HEK293 (cell line): ENCODE measurements around the gene MYBBP1A.

ENCODE experiments used
- EGR2 ChIP-seq: fragments of 450-650 bp; formaldehyde crosslinking; IDR thresholded peaks from 2 replicates; pipeline ENCODE4 v1.5.1; 2016; ENCODE audit warnings: low read depth, missing biosample characterization, missing genetic modification characterization
- GLIS1 ChIP-seq: fragments of 450-650 bp; formaldehyde crosslinking; IDR thresholded peaks from 2 replicates; pipeline ENCODE4 v1.5.1; 2016; ENCODE audit warnings: missing biosample characterization, missing genetic modification characterization
- OSR2 ChIP-seq: fragments of 450-650 bp; formaldehyde crosslinking; IDR thresholded peaks from 2 replicates; pipeline ENCODE4 v1.5.1; 2016; ENCODE audit warnings: missing biosample characterization, missing genetic modification characterization
- PATZ1 ChIP-seq: fragments of 450-650 bp; formaldehyde crosslinking; IDR thresholded peaks from 2 replicates; pipeline ENCODE4 v1.5.1; 2016; ENCODE audit warnings: missing biosample characterization, missing genetic modification characterization
- SETDB1 ChIP-seq: IDR thresholded peaks from one replicate; pipeline ENCODE4 v1.6.1; 2017; ENCODE audit warnings: mild to moderate bottlenecking, low read length, moderate library complexity, mixed read lengths; ENCODE audit not compliant: insufficient read length
- YY2 ChIP-seq: fragments of 450-650 bp; formaldehyde crosslinking; IDR thresholded peaks from 2 replicates; pipeline ENCODE4 v1.5.1; 2016; ENCODE audit warnings: missing biosample characterization, missing genetic modification characterization
- ZBTB7A ChIP-seq: fragments of 450-650 bp; formaldehyde crosslinking; IDR thresholded peaks from 2 replicates; pipeline ENCODE4 v1.5.1; 2016; ENCODE audit warnings: low read depth, missing biosample characterization, missing genetic modification characterization
- ZEB2 ChIP-seq: fragments of 450-650 bp; formaldehyde crosslinking; IDR thresholded peaks from 2 replicates; pipeline ENCODE4 v1.5.1; 2016; ENCODE audit warnings: missing biosample characterization, missing genetic modification characterization
- ZFHX2 ChIP-seq: fragments of 450-650 bp; formaldehyde crosslinking; conservative IDR thresholded peaks from 2 replicates; pipeline ENCODE4 v1.5.1; 2016; ENCODE audit warnings: missing biosample characterization, missing genetic modification characterization
- ZNF133 ChIP-seq: fragments of 450-650 bp; formaldehyde crosslinking; IDR thresholded peaks from 2 replicates; pipeline ENCODE4 v1.5.1; 2016; ENCODE audit warnings: missing biosample characterization, missing genetic modification characterization
- ZNF138 ChIP-seq: fragments of 450-650 bp; formaldehyde crosslinking; IDR thresholded peaks from 2 replicates; pipeline ENCODE4 v1.5.1; 2016; ENCODE audit warnings: missing biosample characterization, missing genetic modification characterization, borderline replicate concordance
- ZNF16 ChIP-seq: fragments of 450-650 bp; formaldehyde crosslinking; IDR thresholded peaks from 2 replicates; pipeline ENCODE4 v1.5.1; 2016; ENCODE audit warnings: low read depth, missing biosample characterization, missing genetic modification characterization
- ZNF174 ChIP-seq: fragments of 450-650 bp; formaldehyde crosslinking; IDR thresholded peaks from 2 replicates; pipeline ENCODE4 v1.5.0; 2017; ENCODE audit warnings: missing biosample characterization, mild to moderate bottlenecking, missing genetic modification characterization
- ZNF175 ChIP-seq: fragments of 450-650 bp; formaldehyde crosslinking; IDR thresholded peaks from 2 replicates; pipeline ENCODE4 v1.5.1; 2016; ENCODE audit warnings: missing biosample characterization, missing genetic modification characterization
- ZNF19 ChIP-seq: fragments of 450-650 bp; formaldehyde crosslinking; IDR thresholded peaks from 2 replicates; pipeline ENCODE4; 2016; ENCODE audit warnings: missing biosample characterization, missing genetic modification characterization, low read depth
- ZNF221 ChIP-seq: fragments of 450-650 bp; formaldehyde crosslinking; IDR thresholded peaks from 2 replicates; pipeline ENCODE4 v1.5.1; 2017; ENCODE audit warnings: missing biosample characterization, missing genetic modification characterization, borderline replicate concordance
- ZNF571 ChIP-seq: fragments of 450-650 bp; formaldehyde crosslinking; IDR thresholded peaks from 2 replicates; pipeline ENCODE4 v1.5.0; 2017; ENCODE audit warnings: missing biosample characterization, missing genetic modification characterization
- ZNF692 ChIP-seq: fragments of 450-650 bp; formaldehyde crosslinking; IDR thresholded peaks from 2 replicates; pipeline ENCODE4 v1.5.1; 2016; ENCODE audit warnings: missing biosample characterization, missing genetic modification characterization
- ZNF776 ChIP-seq: fragments of 450-650 bp; formaldehyde crosslinking; IDR thresholded peaks from 2 replicates; pipeline ENCODE4 v1.5.0; 2017; ENCODE audit warnings: missing biosample characterization, missing genetic modification characterization, borderline replicate concordance
- ZNF830 ChIP-seq: fragments of 450-650 bp; IDR thresholded peaks from 2 replicates; pipeline ENCODE4 v1.5.0; 2018; ENCODE audit warnings: missing biosample characterization, missing genetic modification characterization, low read depth, mild to moderate bottlenecking, moderate library complexity
- TF ChIP-seq, protein P1 (sequence below): fragments of 450-650 bp; formaldehyde crosslinking; optimal IDR thresholded peaks from 2 replicates; pipeline ENCODE3; 2016; ENCODE audit warnings: missing biosample characterization, mild to moderate bottlenecking, missing genetic modification characterization
- TF ChIP-seq, protein P2 (sequence below): fragments of 450-650 bp; formaldehyde crosslinking; IDR thresholded peaks from 2 replicates; pipeline ENCODE4 v1.5.1; 2016; ENCODE audit warnings: missing biosample characterization, missing genetic modification characterization
- TF ChIP-seq, protein P3 (sequence below): fragments of 450-650 bp; formaldehyde crosslinking; IDR thresholded peaks from 2 replicates; pipeline ENCODE4 v1.5.1; 2016; ENCODE audit warnings: missing biosample characterization, missing genetic modification characterization, low read depth
- TF ChIP-seq, protein P4 (sequence below): fragments of 450-650 bp; formaldehyde crosslinking; IDR thresholded peaks from 2 replicates; pipeline ENCODE4 v1.5.1; 2016; ENCODE audit warnings: missing biosample characterization, missing genetic modification characterization

The MYBBP1A gene

DNA sequence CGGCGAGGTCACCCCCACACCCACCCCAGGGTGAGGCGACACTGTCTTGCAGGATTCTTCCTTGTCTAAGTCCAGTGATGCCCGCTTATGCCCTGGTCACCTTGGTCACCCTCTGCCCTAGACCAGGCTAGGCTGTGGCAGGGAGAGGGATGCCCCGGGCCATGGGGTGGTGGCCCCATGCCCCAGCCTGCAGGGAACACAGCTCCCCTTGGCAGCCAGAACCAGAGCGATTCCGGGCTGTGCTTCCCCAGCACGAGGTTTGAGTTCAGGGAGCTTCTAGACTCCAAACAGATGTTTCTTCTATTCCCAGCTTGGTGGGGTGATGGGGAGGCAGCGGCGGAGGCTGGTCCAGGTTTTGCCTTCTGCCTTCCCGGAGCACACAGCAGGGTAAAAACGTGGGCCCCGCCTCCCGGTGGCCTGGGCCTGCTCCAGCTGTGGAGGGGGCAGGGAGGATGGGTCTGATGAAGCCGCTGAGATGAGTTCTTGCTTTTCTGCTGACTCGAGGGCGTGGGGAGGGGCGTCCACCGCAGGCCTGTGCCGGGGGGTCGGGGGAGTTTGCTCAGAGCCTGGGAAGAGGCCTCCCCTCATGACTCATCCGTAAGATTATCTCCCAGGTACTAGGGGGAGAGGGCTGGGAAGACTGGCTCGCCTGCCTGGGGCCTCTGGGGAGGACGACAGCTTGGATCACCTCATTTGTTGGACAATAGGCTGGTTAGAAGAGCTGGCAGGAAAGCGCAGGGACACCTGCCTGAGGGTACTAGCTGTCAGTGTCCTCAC, 44.5 kb upstream of the MYBBP1A start (continued):
- TF ChIP-seq ZFHX2 (tag by site-specific recombination) (0 out of 2 replicates have a peak, but pooled peaks have one; percentile 26), ZNF138 (tag by site-specific recombination) (no peak), ZNF133 (tag by site-specific recombination) (no peak), ZNF830 (tag by site-specific recombination) (no peak), ZNF221 (tag by site-specific recombination) (no peak), SETDB1 (no peak), ZNF174 (tag by site-specific recombination) (no peak), PATZ1 (tag by site-specific recombination) (peak; percentile 94), OSR2 (tag by site-specific recombination) (no peak), ZNF571 (tag by site-specific recombination) (no peak), ZNF16 (tag by site-specific recombination) (no peak), ZBTB7A (tag by site-specific recombination) (no peak), ZNF692 (tag by site-specific recombination) (peak; percentile 86), ZNF776 (tag by site-specific recombination) (no peak), GLIS1 (tag by site-specific recombination) (peak; percentile 92), EGR2 (tag by site-specific recombination) (peak; percentile 41; the same call in 1 of the 2 replicates), ZNF19 (tag by site-specific recombination) (no peak), ZEB2 (tag by site-specific recombination) (peak; percentile 67; the same call in 1 of the 2 replicates), ZNF175 (tag by site-specific recombination) (no peak), YY2 (tag by site-specific recombination) (no peak)
- TF ChIP-seq, protein P1, sequence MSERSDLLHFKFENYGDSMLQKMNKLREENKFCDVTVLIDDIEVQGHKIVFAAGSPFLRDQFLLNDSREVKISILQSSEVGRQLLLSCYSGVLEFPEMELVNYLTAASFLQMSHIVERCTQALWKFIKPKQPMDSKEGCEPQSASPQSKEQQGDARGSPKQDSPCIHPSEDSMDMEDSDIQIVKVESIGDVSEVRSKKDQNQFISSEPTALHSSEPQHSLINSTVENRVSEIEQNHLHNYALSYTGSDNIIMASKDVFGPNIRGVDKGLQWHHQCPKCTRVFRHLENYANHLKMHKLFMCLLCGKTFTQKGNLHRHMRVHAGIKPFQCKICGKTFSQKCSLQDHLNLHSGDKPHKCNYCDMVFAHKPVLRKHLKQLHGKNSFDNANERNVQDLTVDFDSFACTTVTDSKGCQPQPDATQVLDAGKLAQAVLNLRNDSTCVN (tag by site-specific recombination), result no peak
- TF ChIP-seq, protein P2, sequence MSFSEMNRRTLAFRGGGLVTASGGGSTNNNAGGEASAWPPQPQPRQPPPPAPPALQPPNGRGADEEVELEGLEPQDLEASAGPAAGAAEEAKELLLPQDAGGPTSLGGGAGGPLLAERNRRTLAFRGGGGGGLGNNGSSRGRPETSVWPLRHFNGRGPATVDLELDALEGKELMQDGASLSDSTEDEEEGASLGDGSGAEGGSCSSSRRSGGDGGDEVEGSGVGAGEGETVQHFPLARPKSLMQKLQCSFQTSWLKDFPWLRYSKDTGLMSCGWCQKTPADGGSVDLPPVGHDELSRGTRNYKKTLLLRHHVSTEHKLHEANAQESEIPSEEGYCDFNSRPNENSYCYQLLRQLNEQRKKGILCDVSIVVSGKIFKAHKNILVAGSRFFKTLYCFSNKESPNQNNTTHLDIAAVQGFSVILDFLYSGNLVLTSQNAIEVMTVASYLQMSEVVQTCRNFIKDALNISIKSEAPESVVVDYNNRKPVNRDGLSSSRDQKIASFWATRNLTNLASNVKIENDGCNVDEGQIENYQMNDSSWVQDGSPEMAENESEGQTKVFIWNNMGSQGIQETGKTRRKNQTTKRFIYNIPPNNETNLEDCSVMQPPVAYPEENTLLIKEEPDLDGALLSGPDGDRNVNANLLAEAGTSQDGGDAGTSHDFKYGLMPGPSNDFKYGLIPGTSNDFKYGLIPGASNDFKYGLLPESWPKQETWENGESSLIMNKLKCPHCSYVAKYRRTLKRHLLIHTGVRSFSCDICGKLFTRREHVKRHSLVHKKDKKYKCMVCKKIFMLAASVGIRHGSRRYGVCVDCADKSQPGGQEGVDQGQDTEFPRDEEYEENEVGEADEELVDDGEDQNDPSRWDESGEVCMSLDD (tag by site-specific recombination), result no peak
- TF ChIP-seq, protein P3, sequence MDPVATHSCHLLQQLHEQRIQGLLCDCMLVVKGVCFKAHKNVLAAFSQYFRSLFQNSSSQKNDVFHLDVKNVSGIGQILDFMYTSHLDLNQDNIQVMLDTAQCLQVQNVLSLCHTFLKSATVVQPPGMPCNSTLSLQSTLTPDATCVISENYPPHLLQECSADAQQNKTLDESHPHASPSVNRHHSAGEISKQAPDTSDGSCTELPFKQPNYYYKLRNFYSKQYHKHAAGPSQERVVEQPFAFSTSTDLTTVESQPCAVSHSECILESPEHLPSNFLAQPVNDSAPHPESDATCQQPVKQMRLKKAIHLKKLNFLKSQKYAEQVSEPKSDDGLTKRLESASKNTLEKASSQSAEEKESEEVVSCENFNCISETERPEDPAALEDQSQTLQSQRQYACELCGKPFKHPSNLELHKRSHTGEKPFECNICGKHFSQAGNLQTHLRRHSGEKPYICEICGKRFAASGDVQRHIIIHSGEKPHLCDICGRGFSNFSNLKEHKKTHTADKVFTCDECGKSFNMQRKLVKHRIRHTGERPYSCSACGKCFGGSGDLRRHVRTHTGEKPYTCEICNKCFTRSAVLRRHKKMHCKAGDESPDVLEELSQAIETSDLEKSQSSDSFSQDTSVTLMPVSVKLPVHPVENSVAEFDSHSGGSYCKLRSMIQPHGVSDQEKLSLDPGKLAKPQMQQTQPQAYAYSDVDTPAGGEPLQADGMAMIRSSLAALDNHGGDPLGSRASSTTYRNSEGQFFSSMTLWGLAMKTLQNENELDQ, result no peak
- TF ChIP-seq, protein P4, sequence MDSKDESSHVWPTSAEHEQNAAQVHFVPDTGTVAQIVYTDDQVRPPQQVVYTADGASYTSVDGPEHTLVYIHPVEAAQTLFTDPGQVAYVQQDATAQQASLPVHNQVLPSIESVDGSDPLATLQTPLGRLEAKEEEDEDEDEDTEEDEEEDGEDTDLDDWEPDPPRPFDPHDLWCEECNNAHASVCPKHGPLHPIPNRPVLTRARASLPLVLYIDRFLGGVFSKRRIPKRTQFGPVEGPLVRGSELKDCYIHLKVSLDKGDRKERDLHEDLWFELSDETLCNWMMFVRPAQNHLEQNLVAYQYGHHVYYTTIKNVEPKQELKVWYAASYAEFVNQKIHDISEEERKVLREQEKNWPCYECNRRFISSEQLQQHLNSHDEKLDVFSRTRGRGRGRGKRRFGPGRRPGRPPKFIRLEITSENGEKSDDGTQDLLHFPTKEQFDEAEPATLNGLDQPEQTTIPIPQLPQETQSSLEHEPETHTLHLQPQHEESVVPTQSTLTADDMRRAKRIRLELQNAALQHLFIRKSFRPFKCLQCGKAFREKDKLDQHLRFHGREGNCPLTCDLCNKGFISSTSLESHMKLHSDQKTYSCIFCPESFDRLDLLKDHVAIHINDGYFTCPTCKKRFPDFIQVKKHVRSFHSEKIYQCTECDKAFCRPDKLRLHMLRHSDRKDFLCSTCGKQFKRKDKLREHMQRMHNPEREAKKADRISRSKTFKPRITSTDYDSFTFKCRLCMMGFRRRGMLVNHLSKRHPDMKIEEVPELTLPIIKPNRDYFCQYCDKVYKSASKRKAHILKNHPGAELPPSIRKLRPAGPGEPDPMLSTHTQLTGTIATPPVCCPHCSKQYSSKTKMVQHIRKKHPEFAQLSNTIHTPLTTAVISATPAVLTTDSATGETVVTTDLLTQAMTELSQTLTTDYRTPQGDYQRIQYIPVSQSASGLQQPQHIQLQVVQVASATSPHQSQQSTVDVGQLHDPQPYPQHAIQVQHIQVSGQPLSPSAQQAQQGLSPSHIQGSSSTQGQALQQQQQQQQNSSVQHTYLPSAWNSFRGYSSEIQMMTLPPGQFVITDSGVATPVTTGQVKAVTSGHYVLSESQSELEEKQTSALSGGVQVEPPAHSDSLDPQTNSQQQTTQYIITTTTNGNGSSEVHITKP (tag by site-specific recombination), result peak; percentile 59
